Naive B cell (primary cell): ENCODE measurements around the gene CASK. TPM values are rescaled to one million over a fixed set of nuclear protein-coding genes. Genes with fewer than 3 reads are reported as not detected.

Experiments
- ATAC-seq, 2 donors: fragments of 150-1000 bp; cut with Tn5 transposase; 2 replicates each; pipeline ENCODE4 v1.10.0; 2021; ENCODE audit warnings: low read depth in 2 of 2, mild to moderate bottlenecking in 2 of 2, moderate library complexity in 2 of 2
- DNase-seq: peaks from one replicate; pipeline ENCODE4 v3.0.0; 2022
- H3K27ac Mint-ChIP-seq, 6 donors: one replicate each; pipeline ENCODE4 v1.8.0; 2020 to 2022; ENCODE audit warnings: mild to moderate bottlenecking in 6 of 6, mixed read lengths in 6 of 6, moderate library complexity in 5 of 6, inconsistent platforms in 2 of 6
- H3K27me3 Mint-ChIP-seq, 3 donors: one replicate each; pipeline ENCODE4 v1.8.0; 2021 to 2022; ENCODE audit warnings: mixed read lengths in 3 of 3, mild to moderate bottlenecking in 1 of 3
- H3K36me3 Mint-ChIP-seq, 2 donors: one replicate each; pipeline ENCODE4 v1.8.0; 2020 to 2022; ENCODE audit warnings: mixed read lengths in 2 of 2, inconsistent platforms in 1 of 2, mild to moderate bottlenecking in 1 of 2
- H3K4me1 Mint-ChIP-seq, 3 donors: one replicate each; pipeline ENCODE4 v1.8.0; 2020 to 2022; ENCODE audit warnings: mixed read lengths in 3 of 3, inconsistent platforms in 1 of 3, mild to moderate bottlenecking in 1 of 3, moderate library complexity in 1 of 3
- H3K4me3 Mint-ChIP-seq, 8 donors: one replicate each; pipeline ENCODE4 v1.8.0; 2020 to 2022; ENCODE audit warnings: mild to moderate bottlenecking in 8 of 8, mixed read lengths in 8 of 8, moderate library complexity in 8 of 8, inconsistent platforms in 2 of 8
- H3K9me3 Mint-ChIP-seq, 7 donors: one replicate each; pipeline ENCODE4 v1.8.0; 2020 to 2022; ENCODE audit warnings: mixed read lengths in 7 of 7, mild to moderate bottlenecking in 5 of 7, inconsistent platforms in 2 of 7, moderate library complexity in 1 of 7
- polyA plus RNA-seq, 6 donors: library from polyadenylated mRNA; unstranded; fragments of 300-500 nt; fragmentation: Illumina TruSeq; gene quantifications; one replicate each; pipeline ENCODE4 v1.2.3, GENCODE V29; 2021; ENCODE audit warnings: low read depth in 6 of 6

Gene CASK
- polyA plus RNA-seq, 6 donors from 2014 or later = 2.6 to 10.8 (median 6.2) TPM

- Mint-ChIP-seq H3K4me1 (peaks cover 8 to 10% (median 10%) of the 10 kb centered on the region in 3 donors), H3K36me3 (peaks cover 0 to 6% of the 10 kb centered on the region in 2 donors), H3K4me3 (peak overlapping the region in 1 of 8 donors; percentile 22), H3K9me3 (no peaks in the 10 kb centered on the region), H3K27ac (peak overlapping the region in 3 of 6 donors; percentile 29 to 93 (median 60)), H3K27me3 (no peaks in the 10 kb centered on the region)
- ATAC-seq (no peak), DNase-seq (no peak)
Measured at GRCh38 chrX:41789374-41789773, 134.0 kb downstream of the CASK start.

- peaks cover 0 to 6% of the 10 kb centered on the region in 2 donors for H3K36me3 Mint-ChIP-seq
- peaks cover 8 to 15% (median 10%) of the 10 kb centered on the region in 3 donors for H3K4me1 Mint-ChIP-seq
- H3K27ac Mint-ChIP-seq = peak overlapping the region in 2 of 6 donors; percentile 24 to 36
- no peak for DNase-seq
- no peaks in the 10 kb centered on the region for H3K27me3 Mint-ChIP-seq
- no peak for ATAC-seq
- no peaks in the 10 kb centered on the region for H3K9me3 Mint-ChIP-seq
- H3K4me3 Mint-ChIP-seq = no peak overlapping the region
Measured at GRCh38 chrX:41785685-41786084, 137.7 kb downstream of the CASK start.

- H3K9me3 Mint-ChIP-seq = no peaks in the 10 kb centered on the region
- no peak overlapping the region for H3K4me3 Mint-ChIP-seq
- peak in 1 of 2 donors; percentile 33 for ATAC-seq
- peaks cover 0 to 6% of the 10 kb centered on the region in 2 donors for H3K36me3 Mint-ChIP-seq
- peak; percentile 19 for DNase-seq
- no peaks in the 10 kb centered on the region for H3K27me3 Mint-ChIP-seq
- H3K27ac Mint-ChIP-seq = no peak overlapping the region
- H3K4me1 Mint-ChIP-seq = peaks cover 1 to 5% (median 3%) of the 10 kb centered on the region in 3 donors
Measured at GRCh38 chrX:41781500-41781899, 141.9 kb downstream of the CASK start.

GRCh38 chrX:41779941-41780340, 143.4 kb downstream of the CASK start:
- H3K4me1 Mint-ChIP-seq = peaks cover 4 to 7% (median 5%) of the 10 kb centered on the region in 3 donors
- DNase-seq = no peak

GRCh38 chrX:41779030-41779564, 144.3 kb downstream of the CASK start:
- no peak for DNase-seq
- ATAC-seq = no peak
- H3K36me3 Mint-ChIP-seq = no peaks in the 10 kb centered on the region
- no peaks in the 10 kb centered on the region for H3K27me3 Mint-ChIP-seq
- no peak overlapping the region for H3K4me3 Mint-ChIP-seq
- peaks cover 4 to 7% (median 5%) of the 10 kb centered on the region in 3 donors for H3K4me1 Mint-ChIP-seq
- peak overlapping the region in 1 of 6 donors; percentile 9 for H3K27ac Mint-ChIP-seq
- peaks cover 0 to 1% (median 0%) of the 10 kb centered on the region in 7 donors for H3K9me3 Mint-ChIP-seq

More at GRCh38 chrX:41779941-41780340, 143.4 kb downstream of the CASK start:
- Mint-ChIP-seq H3K9me3 (peaks cover 0 to 1% (median 0%) of the 10 kb centered on the region in 7 donors), H3K27ac (no peak overlapping the region), H3K36me3 (no peaks in the 10 kb centered on the region), H3K27me3 (no peaks in the 10 kb centered on the region), H3K4me3 (no peak overlapping the region)
- ATAC-seq = no peak

GRCh38 chrX:41761702-41762101, 161.7 kb downstream of the CASK start:
- H3K4me1 Mint-ChIP-seq = peaks cover 3 to 7% (median 4%) of the 10 kb centered on the region in 3 donors
- no peak for DNase-seq
- no peak for ATAC-seq
- no peaks in the 10 kb centered on the region for H3K36me3 Mint-ChIP-seq
- H3K4me3 Mint-ChIP-seq = no peak overlapping the region
- H3K27me3 Mint-ChIP-seq = peaks cover 0 to 8% (median 0%) of the 10 kb centered on the region in 3 donors
- no peak overlapping the region for H3K27ac Mint-ChIP-seq
- no peaks in the 10 kb centered on the region for H3K9me3 Mint-ChIP-seq

GRCh38 chrX:41761169-41761568, 162.2 kb downstream of the CASK start:
- DNase-seq (no peak), ATAC-seq (no peak)
- Mint-ChIP-seq H3K4me3 (no peak overlapping the region), H3K27ac (peak overlapping the region in 2 of 6 donors; percentile 47 to 71), H3K36me3 (no peaks in the 10 kb centered on the region), H3K4me1 (peaks cover 3 to 7% (median 4%) of the 10 kb centered on the region in 3 donors), H3K9me3 (no peaks in the 10 kb centered on the region), H3K27me3 (peaks cover 0 to 8% (median 0%) of the 10 kb centered on the region in 3 donors)

GRCh38 chrX:41759817-41760216, 163.5 kb downstream of the CASK start:
- Mint-ChIP-seq H3K4me1 (peaks cover 3 to 13% (median 4%) of the 10 kb centered on the region in 3 donors), H3K27me3 (peaks cover 0 to 7% (median 0%) of the 10 kb centered on the region in 3 donors), H3K4me3 (no peak overlapping the region), H3K36me3 (no peaks in the 10 kb centered on the region), H3K9me3 (no peaks in the 10 kb centered on the region), H3K27ac (peak overlapping the region in 1 of 6 donors; percentile 35)
- ATAC-seq (peak in 1 of 2 donors; percentile 21), DNase-seq (peak; percentile 28)

- peaks cover 3 to 6% (median 4%) of the 10 kb centered on the region in 3 donors for H3K4me1 Mint-ChIP-seq
- ATAC-seq = no peak
- H3K4me3 Mint-ChIP-seq = no peak overlapping the region
- no peak for DNase-seq
- no peaks in the 10 kb centered on the region for H3K36me3 Mint-ChIP-seq
- no peaks in the 10 kb centered on the region for H3K9me3 Mint-ChIP-seq
- no peak overlapping the region for H3K27ac Mint-ChIP-seq
- H3K27me3 Mint-ChIP-seq = no peaks in the 10 kb centered on the region
Measured at GRCh38 chrX:41758401-41758800, 165.0 kb downstream of the CASK start.

GRCh38 chrX:41750716-41751115, 172.6 kb downstream of the CASK start:
- no peak overlapping the region for H3K4me3 Mint-ChIP-seq
- no peaks in the 10 kb centered on the region for H3K27me3 Mint-ChIP-seq
- peaks cover 0 to 6% (median 0%) of the 10 kb centered on the region in 3 donors for H3K4me1 Mint-ChIP-seq
- DNase-seq = no peak
- no peak for ATAC-seq
- no peaks in the 10 kb centered on the region for H3K36me3 Mint-ChIP-seq
- H3K9me3 Mint-ChIP-seq = peaks cover 0 to 2% (median 0%) of the 10 kb centered on the region in 7 donors
- no peak overlapping the region for H3K27ac Mint-ChIP-seq

- Mint-ChIP-seq H3K27ac (peak overlapping the region in 1 of 6 donors; percentile 59), H3K9me3 (no peaks in the 10 kb centered on the region), H3K27me3 (peaks cover 0 to 5% (median 0%) of the 10 kb centered on the region in 3 donors), H3K4me3 (no peak overlapping the region), H3K4me1 (peaks cover 14 to 22% (median 18%) of the 10 kb centered on the region in 3 donors), H3K36me3 (peaks cover 0 to 11% of the 10 kb centered on the region in 2 donors)
- ATAC-seq = no peak
- no peak for DNase-seq
Measured at GRCh38 chrX:41739871-41740270, 183.5 kb downstream of the CASK start.

- DNase-seq (no peak), ATAC-seq (no peak)
- no peaks in the 10 kb centered on the region for H3K9me3 Mint-ChIP-seq
- no peak overlapping the region for H3K4me3 Mint-ChIP-seq
- peaks cover 26 to 42% (median 29%) of the 10 kb centered on the region in 3 donors for H3K4me1 Mint-ChIP-seq
- no peaks in the 10 kb centered on the region for H3K27me3 Mint-ChIP-seq
- H3K27ac Mint-ChIP-seq = peak overlapping the region in 1 of 6 donors; percentile 2
- H3K36me3 Mint-ChIP-seq = peaks cover 0 to 7% of the 10 kb centered on the region in 2 donors
Measured at GRCh38 chrX:41737065-41737464, 186.3 kb downstream of the CASK start.

GRCh38 chrX:41734530-41734929, 188.8 kb downstream of the CASK start:
- peak overlapping the region; percentile 47 to 93 (median 86) for H3K27ac Mint-ChIP-seq

GRCh38 chrX:41733939-41734338, 189.4 kb downstream of the CASK start:
- H3K27ac Mint-ChIP-seq = peak overlapping the region; percentile 47 to 93 (median 86)
- H3K36me3 Mint-ChIP-seq = peaks cover 0 to 7% of the 10 kb centered on the region in 2 donors
- H3K4me3 Mint-ChIP-seq = peak overlapping the region; percentile 44 to 83 (median 73)
- no peaks in the 10 kb centered on the region for H3K9me3 Mint-ChIP-seq
- peak; percentile 76 for DNase-seq
- H3K27me3 Mint-ChIP-seq = no peaks in the 10 kb centered on the region
- ATAC-seq = peak; percentile 95 to 97
- peaks cover 22 to 41% (median 24%) of the 10 kb centered on the region in 3 donors for H3K4me1 Mint-ChIP-seq

More at GRCh38 chrX:41734530-41734929, 188.8 kb downstream of the CASK start:
- Mint-ChIP-seq H3K4me3 (peak overlapping the region; percentile 44 to 83 (median 73)), H3K9me3 (no peaks in the 10 kb centered on the region), H3K27me3 (no peaks in the 10 kb centered on the region), H3K36me3 (peaks cover 0 to 7% of the 10 kb centered on the region in 2 donors), H3K4me1 (peaks cover 22 to 41% (median 24%) of the 10 kb centered on the region in 3 donors)
- DNase-seq = no peak
- no peak for ATAC-seq
